OCI-LY7 (cell line): ENCODE data around the gene RNASE1. TPM values are rescaled to one million over a fixed set of nuclear protein-coding genes. Genes with fewer than 3 reads are reported as not detected.
A peak's percentile ranks its signal among the peaks of the same experiment; 100 is the strongest.

Experiments used
- BruUV-seq: library from RNA; stranded (reverse); fragments of 400-500 nt; replicated peaks from 2 replicates; lab custom pipeline; 2021; lab: Mats Ljungman, UMichigan
- CTCF ChIA-PET: fragments of 300-600 bp; sonication (Branson Sonifier 250); formaldehyde crosslinking; loops from one replicate; lab custom pipeline; 2022; ENCODE audit warnings: antibody characterized with exemption; ENCODE audit not compliant: unreplicated experiment; lab: Charles Lee
- POLR2A ChIA-PET: fragments of 300-600 bp; sonication (Branson Sonifier 250); formaldehyde crosslinking; loops from one replicate; lab custom pipeline; 2022; ENCODE audit warnings: antibody characterized with exemption; lab: Charles Lee
- DNase-seq: peaks from one replicate; pipeline ENCODE4 v3.0.0-alpha.2; 2015; ENCODE audit warnings: low spot score
- H2AFZ ChIP-seq: fragments of 200-600 bp; sonication (generic), shearing (Covaris generic); 2 replicates; pipeline ENCODE4 v1.6.1; 2014; ENCODE audit warnings: mild to moderate bottlenecking, antibody characterized with exemption, low read length, moderate library complexity
- H3K27ac ChIP-seq: fragments of 200-600 bp; sonication (generic); 2 replicates; pipeline ENCODE4 v1.5.1; 2014; ENCODE audit warnings: mixed run types, low read depth, mild to moderate bottlenecking, moderate library complexity, low read length, inconsistent platforms; ENCODE audit not compliant: poor library complexity, severe bottlenecking
- H3K36me3 ChIP-seq: fragments of 200-600 bp; sonication (generic); 2 replicates; pipeline ENCODE4 v1.6.1; 2014; ENCODE audit warnings: mild to moderate bottlenecking, antibody characterized with exemption, low read length, moderate library complexity, mixed read lengths; ENCODE audit not compliant: insufficient read depth
- H3K4me1 ChIP-seq: fragments of 200-600 bp; sonication (generic); 2 replicates; pipeline ENCODE4 v1.5.1; 2014; ENCODE audit warnings: mild to moderate bottlenecking, low read length; ENCODE audit not compliant: insufficient read depth, poor library complexity, severe bottlenecking
- H3K4me2 ChIP-seq: fragments of 200-600 bp; sonication (generic); 2 replicates; pipeline ENCODE4 v1.6.1; 2014; ENCODE audit warnings: mild to moderate bottlenecking, low read length
- H3K4me3 ChIP-seq: fragments of 200-600 bp; sonication (generic); 2 replicates; pipeline ENCODE4 v1.5.1; 2014; ENCODE audit warnings: mild to moderate bottlenecking, low read depth, low read length; ENCODE audit not compliant: poor library complexity, severe bottlenecking
- H3K79me2 ChIP-seq: fragments of 200-600 bp; sonication (generic); 2 replicates; pipeline ENCODE4 v1.6.1; 2016; ENCODE audit warnings: low read depth, mild to moderate bottlenecking, low read length, moderate library complexity, mixed read lengths; ENCODE audit not compliant: insufficient read depth
- H3K9me2 ChIP-seq: fragments of 200-600 bp; sonication (generic); 2 replicates; pipeline ENCODE4 v1.6.1; 2016; ENCODE audit warnings: mild to moderate bottlenecking, low read length, mixed read lengths; ENCODE audit not compliant: insufficient read depth
- H3K9me3 ChIP-seq: fragments of 200-600 bp; sonication (generic); 2 replicates; pipeline ENCODE4 v1.6.1; 2014; ENCODE audit warnings: mild to moderate bottlenecking, mixed run types, low read length, mixed read lengths
- H4K20me1 ChIP-seq: fragments of 200-600 bp; sonication (generic); 2 replicates; pipeline ENCODE4 v1.6.1; 2014; ENCODE audit warnings: mild to moderate bottlenecking, antibody characterized with exemption, low read length, moderate library complexity, mixed read lengths; ENCODE audit not compliant: insufficient read depth
- CTCF ChIP-seq: fragments of 200-600 bp; sonication (generic); conservative IDR thresholded peaks from 2 replicates; pipeline ENCODE4 v1.5.1; 2014; ENCODE audit warnings: mild to moderate bottlenecking, antibody characterized with exemption, low read length, moderate library complexity, mixed read lengths
- EZH2phosphoT487 ChIP-seq: fragments of 200-600 bp; sonication (generic); IDR thresholded peaks from 2 replicates; pipeline ENCODE4 v1.6.1; 2018; ENCODE audit warnings: low read depth, borderline replicate concordance, mild to moderate bottlenecking, mixed run types, antibody characterized with exemption, low read length, moderate library complexity, mixed read lengths
- intact Hi-C: fragments of 100-400 bp; cut with micrococcal nuclease; formaldehyde crosslinking; loops from one replicate; pipeline ENCODE4 v1.10.0; 2022; ENCODE audit not compliant: unreplicated experiment
- total RNA-seq, 2 experiments: library from RNA; depleted of rRNA in 1 of 2; stranded (reverse); fragments of >200 nt in 1 of 2; shearing (Covaris generic) in 1 of 2; gene quantifications; 2 replicates each; pipeline ENCODE4 v1.2.3, GENCODE V29; 2014 to 2022

RNASE1 gene
- total RNA-seq, 2 experiments from 2014 or later: not detected

GRCh38 chr14:20757965-20758364 lies 44.7 kb downstream of the RNASE1 start:
- TF ChIP-seq EZH2phosphoT487 (no peak), CTCF (peak; percentile 78)
- Histone ChIP-seq H3K9me2 (no peaks in the 10 kb centered on the region), H2AFZ (no peak overlapping the region), H3K27ac (no peak overlapping the region), H3K4me3 (no peak overlapping the region), H3K4me1 (no peaks in the 10 kb centered on the region), H3K36me3 (no peaks in the 10 kb centered on the region), H3K9me3 (no peaks in the 10 kb centered on the region), H3K4me2 (no peak overlapping the region), H3K79me2 (no peaks in the 10 kb centered on the region), H4K20me1 (no peaks in the 10 kb centered on the region)
- POLR2A ChIA-PET: no interaction called here
- BruUV-seq: no TSS peak
- CTCF ChIA-PET: no interaction called here
- peak; percentile 20 for DNase-seq
- intact Hi-C loops: loop anchor here (1.0 kb wide), 1 partner anchor 97 kb away; no protein-coding TSS in a partner anchor

GRCh38 chr14:20755037-20755436 lies 47.6 kb downstream of the RNASE1 start:
- Histone ChIP-seq H4K20me1 (no peaks in the 10 kb centered on the region), H3K9me2 (no peaks in the 10 kb centered on the region), H3K36me3 (no peaks in the 10 kb centered on the region), H3K4me2 (no peak overlapping the region), H3K9me3 (no peaks in the 10 kb centered on the region), H3K27ac (no peak overlapping the region), H2AFZ (no peak overlapping the region), H3K4me3 (no peak overlapping the region), H3K79me2 (no peaks in the 10 kb centered on the region), H3K4me1 (no peaks in the 10 kb centered on the region)
- ChIA-PET CTCF (no interaction called here), POLR2A (interaction anchor here (1.3 kb wide), 1 partner anchor 16 kb away, joined by 3 read pairs; no protein-coding TSS in a partner anchor)
- intact Hi-C loops: no loop called here
- no peak for TF ChIP-seq EZH2phosphoT487
- no peak for TF ChIP-seq CTCF
- DNase-seq: no peak
- BruUV-seq: no TSS peak

GRCh38 chr14:20754308-20754707 lies 48.3 kb downstream of the RNASE1 start:
- H4K20me1 ChIP-seq: no peaks in the 10 kb centered on the region
- CTCF ChIA-PET: no interaction called here
- no peaks in the 10 kb centered on the region for H3K79me2 ChIP-seq
- H3K36me3 ChIP-seq: no peaks in the 10 kb centered on the region
- no peak overlapping the region for H3K27ac ChIP-seq
- DNase-seq: no peak
- no peak overlapping the region for H3K4me2 ChIP-seq
- H2AFZ ChIP-seq: no peak overlapping the region
- POLR2A ChIA-PET: interaction anchor here (1.1 to 1.3 kb wide), 2 partner anchors 10 to 15 kb away, joined by 3 to 5 read pairs; no protein-coding TSS in a partner anchor
- no peak overlapping the region for H3K4me3 ChIP-seq
- BruUV-seq: no TSS peak
- H3K9me3 ChIP-seq: no peaks in the 10 kb centered on the region
- H3K4me1 ChIP-seq: no peaks in the 10 kb centered on the region
- intact Hi-C loops: no loop called here
- TF ChIP-seq CTCF: no peak
- no peak for TF ChIP-seq EZH2phosphoT487
- no peaks in the 10 kb centered on the region for H3K9me2 ChIP-seq
